ENCODE measurements around the gene MED15. TPM values are rescaled to one million over a fixed set of nuclear protein-coding genes. Genes with fewer than 3 reads are reported as not detected.

MED15 gene
- total RNA-seq, 6 donors from 2014 or later: 64.2 to 170 (median 123) TPM

GRCh38 chr22:20486229-20486628 lies 21.2 kb upstream of the MED15 start:
- H3K4me3 ChIP-seq: no peak overlapping the region

GRCh38 chr22:20487715-20488114 lies 19.7 kb upstream of the MED15 start:
- H3K36me3 ChIP-seq: peaks cover 0 to 9% (median 2%) of the 10 kb centered on the region in 4 donors
- WGBS, 2 donors: 90 to 95% methylated on average over 2 of the region's 2 CpGs
- no peak overlapping the region for H3K27ac ChIP-seq
- H3K9me3 ChIP-seq: no peaks in the 10 kb centered on the region
- no peak for DNase-seq
- H3K4me1 ChIP-seq: peaks cover 0 to 3% (median 0%) of the 10 kb centered on the region in 4 donors
- TF ChIP-seq POLR2AphosphoS5 (IDR thresholded peaks at IDR 0.05) (no peak), EP300 (IDR thresholded peaks at IDR 0.05) (no peak), POLR2A (IDR thresholded peaks at IDR 0.05) (no peak), CTCF (IDR thresholded peaks at IDR 0.05) (no peak)
- ATAC-seq (ENCODE audit: low FRiP score in 2 of 2): no peak
- no peaks in the 10 kb centered on the region for H3K27me3 ChIP-seq
- H3K4me3 ChIP-seq: no peak overlapping the region

More at GRCh38 chr22:20486229-20486628, 21.2 kb upstream of the MED15 start:
- Histone ChIP-seq H3K4me1 (peaks cover 0 to 3% (median 0%) of the 10 kb centered on the region in 4 donors), H3K9me3 (no peaks in the 10 kb centered on the region), H3K27me3 (no peaks in the 10 kb centered on the region), H3K27ac (no peak overlapping the region), H3K36me3 (peaks cover 0 to 9% (median 2%) of the 10 kb centered on the region in 4 donors)
- 86 to 87% methylated on average over 2 of the region's 2 CpGs for WGBS, 2 donors
- no peak for TF ChIP-seq POLR2A (IDR thresholded peaks at IDR 0.05)
- TF ChIP-seq EP300 (IDR thresholded peaks at IDR 0.05): no peak
- no peak for TF ChIP-seq POLR2AphosphoS5 (IDR thresholded peaks at IDR 0.05)
- TF ChIP-seq CTCF (IDR thresholded peaks at IDR 0.05): no peak
- DNase-seq (no peak), ATAC-seq (ENCODE audit: low FRiP score in 2 of 2) (no peak)

GRCh38 chr22:20488946-20489345 lies 18.5 kb upstream of the MED15 start:
- ATAC-seq (ENCODE audit: low FRiP score in 2 of 2): no peak
- Histone ChIP-seq H3K27ac (no peak overlapping the region), H3K4me3 (no peak overlapping the region), H3K9me3 (no peaks in the 10 kb centered on the region), H3K4me1 (peaks cover 0 to 8% (median 2%) of the 10 kb centered on the region in 4 donors), H3K36me3 (peaks cover 0 to 9% (median 2%) of the 10 kb centered on the region in 4 donors), H3K27me3 (no peaks in the 10 kb centered on the region)
- WGBS, 2 donors: 93 to 94% methylated on average over 2 to 11 of the region's 11 CpGs
- no peak for TF ChIP-seq POLR2AphosphoS5 (IDR thresholded peaks at IDR 0.05)
- TF ChIP-seq EP300 (IDR thresholded peaks at IDR 0.05): no peak
- no peak for TF ChIP-seq CTCF (IDR thresholded peaks at IDR 0.05)
- no peak for TF ChIP-seq POLR2A (IDR thresholded peaks at IDR 0.05)
- peak in 1 of 2 donors; percentile 52 for DNase-seq

GRCh38 chr22:20490183-20490940 lies 17.0 kb upstream of the MED15 start:
- peaks cover 0 to 9% (median 2%) of the 10 kb centered on the region in 4 donors for H3K36me3 ChIP-seq
- ATAC-seq (ENCODE audit: low FRiP score in 2 of 2): no peak
- TF ChIP-seq EP300 (IDR thresholded peaks at IDR 0.05) (no peak), POLR2A (IDR thresholded peaks at IDR 0.05) (no peak), POLR2AphosphoS5 (IDR thresholded peaks at IDR 0.05) (no peak), CTCF (IDR thresholded peaks at IDR 0.05) (no peak)
- peaks cover 9 to 19% (median 12%) of the 10 kb centered on the region in 4 donors for H3K4me1 ChIP-seq
- H3K27ac ChIP-seq: no peak overlapping the region
- DNase-seq: no peak
- no peaks in the 10 kb centered on the region for H3K27me3 ChIP-seq
- WGBS, 2 donors: 92 to 93% methylated on average over 6 of the region's 6 CpGs
- H3K4me3 ChIP-seq: no peak overlapping the region
- H3K9me3 ChIP-seq: no peaks in the 10 kb centered on the region
